GM12878 (cell line): ENCODE data around the gene TBPL2. TPM values are rescaled to one million over a fixed set of nuclear protein-coding genes. Genes with fewer than 3 reads are reported as not detected.

ENCODE experiments used
- HDAC2 ChIP-seq: fragments of 200-600 bp; sonication (generic); IDR thresholded peaks from 2 replicates; pipeline ENCODE4 v1.6.1; 2017
- HSF1 ChIP-seq: fragments of 150-350 bp; IDR thresholded peaks from 2 replicates; pipeline ENCODE4 v1.6.1; 2014; ENCODE audit warnings: mild to moderate bottlenecking, low read depth, low read length
- KAT2A ChIP-seq: conservative IDR thresholded peaks from 2 replicates; pipeline ENCODE4 v1.6.1; 2011; ENCODE audit warnings: low read depth, low read length; ENCODE audit not compliant: control insufficient read depth
- KLF5 ChIP-seq: fragments of 450-650 bp; IDR thresholded peaks from 2 replicates; pipeline ENCODE4 v1.6.1; 2014; ENCODE audit warnings: mild to moderate bottlenecking; ENCODE audit not compliant: partially characterized antibody
- MEF2B ChIP-seq: fragments of 450-650 bp; IDR thresholded peaks from 2 replicates; pipeline ENCODE4 v1.6.1; 2018; ENCODE audit warnings: mild to moderate bottlenecking, moderate library complexity; ENCODE audit not compliant: partially characterized antibody, poor library complexity, severe bottlenecking
- MYC ChIP-seq: IDR thresholded peaks from 2 replicates; pipeline ENCODE4 v1.6.1; 2011; ENCODE audit warnings: mild to moderate bottlenecking, low read length, moderate library complexity, inconsistent platforms; ENCODE audit not compliant: insufficient read depth, insufficient replicate concordance, insufficient read length, severe bottlenecking
- NKRF ChIP-seq: fragments of 450-650 bp; conservative IDR thresholded peaks from 2 replicates; pipeline ENCODE4 v1.6.1; 2017; ENCODE audit warnings: mild to moderate bottlenecking, moderate library complexity
- REST ChIP-seq: IDR thresholded peaks from 2 replicates; pipeline ENCODE4 v1.6.1; 2012; ENCODE audit warnings: mild to moderate bottlenecking, low read depth, low read length
- SIN3A ChIP-seq: IDR thresholded peaks from 2 replicates; pipeline ENCODE4 v1.6.1; 2012; ENCODE audit warnings: low read depth, low read length, improper control_type of control experiment
- SIX5 ChIP-seq: IDR thresholded peaks from 2 replicates; pipeline ENCODE4 v1.6.1; 2011; ENCODE audit warnings: mild to moderate bottlenecking, low read depth, low read length, moderate library complexity; ENCODE audit not compliant: severe bottlenecking
- SREBF1 ChIP-seq: IDR thresholded peaks from 2 replicates; pipeline ENCODE4 v1.6.1; 2012; ENCODE audit warnings: mild to moderate bottlenecking, low read length
- SREBF2 ChIP-seq: IDR thresholded peaks from 2 replicates; pipeline ENCODE4 v1.6.1; 2012; ENCODE audit warnings: mild to moderate bottlenecking, low read length
- YY1 ChIP-seq: IDR thresholded peaks from 2 replicates; pipeline ENCODE4 v1.6.1; 2011; ENCODE audit warnings: low read depth, mild to moderate bottlenecking, low read length
- ZNF24 ChIP-seq: fragments of 450-650 bp; IDR thresholded peaks from 2 replicates; pipeline ENCODE4 v1.6.1; 2017; ENCODE audit warnings: antibody characterized with exemption, mild to moderate bottlenecking
- ZNF687 ChIP-seq: fragments of 450-650 bp; IDR thresholded peaks from 2 replicates; pipeline ENCODE4 v1.6.1; 2017; ENCODE audit warnings: mild to moderate bottlenecking, moderate library complexity
- polyA plus RNA-seq, 11 experiments: library from polyadenylated mRNA; depleted of rRNA in 4 of 11; unstranded in 6 of 11; stranded (reverse) in 5 of 11; fragments of >200 nt; fragmentation: Nextera tagmentation in 4 of 11; fragmentation: Illumina TruSeq in 1 of 11; extraction: Ambion mirVana in 4 of 11; extraction: Trizol in 1 of 11; gene quantifications; 1 replicate in 1 of 11; 2 replicates in 10 of 11; pipeline versions ENCODE4 v1.2.1 to v1.2.3, GENCODE V29; 2011 to 2016; ENCODE audit warnings: inconsistent platforms in 2 of 11, missing spikeins in 2 of 11, low read depth in 1 of 11
- total RNA-seq, 4 experiments: library from RNA; depleted of rRNA in 3 of 4; stranded (reverse); fragments of >200 nt in 3 of 4; fragmentation: Illumina TruSeq in 1 of 4; extraction: Trizol in 1 of 4; gene quantifications; 2 replicates each; pipeline versions ENCODE4 v1.2.1 to v1.2.3, GENCODE V29; 2013 to 2021

TBPL2 gene
- total and polyA plus RNA-seq, 10 of the 15 experiments (the other 5 are each of a cell fraction or from before 2014, with no cell fraction given) = 0.41 TPM; not detected in 9

GRCh38 chr14:55411426-55412389 lies 28.7 kb downstream of the TBPL2 start, which contains the start of gene ATG14 (continued):
- TF ChIP-seq NKRF (peak; percentile 97), SREBF2 (no peak), SIX5 (peak; percentile 60), KLF5 (no peak), MYC (peak; percentile 8), ZNF687 (peak; percentile 84), MEF2B (peak; percentile 43), REST (no peak), SREBF1 (no peak), HDAC2 (peak; percentile 98), YY1 (peak; percentile 99), ZNF24 (0 out of 2 replicates have a peak, but pooled peaks have one; percentile 8), SIN3A (peak; percentile 85; the same call in 1 of the 2 replicates), HSF1 (no peak), KAT2A (no peak)
